Transverse colon (tissue), 4 donors: Measurements from ENCODE around the gene MED27.

ENCODE experiments used
- CTCF ChIP-seq, 5 experiments: fragments of 200-600 bp in 3 of 5; fragments of 450-650 bp in 2 of 5; sonication (generic) in 3 of 5; IDR thresholded peaks; 1 replicate in 2 of 5; 2 replicates in 3 of 5; pipeline ENCODE4 v1.5.1; 2016 to 2017; ENCODE audit warnings: antibody characterized with exemption in 5 of 5, inconsistent platforms in 3 of 5, mild to moderate bottlenecking in 2 of 5, moderate library complexity in 1 of 5
- EP300 ChIP-seq: sonication (generic); formaldehyde crosslinking; IDR thresholded peaks from one replicate; pipeline ENCODE4 v1.6.1; 2017; ENCODE audit warnings: antibody characterized with exemption, low read depth
- POLR2A ChIP-seq: fragments of 450-650 bp; IDR thresholded peaks from one replicate; pipeline ENCODE4 v1.6.1; 2016; ENCODE audit warnings: antibody characterized with exemption, mild to moderate bottlenecking, moderate library complexity
- POLR2AphosphoS5 ChIP-seq, 3 donors: sonication (generic); formaldehyde crosslinking; IDR thresholded peaks; one replicate each; pipeline ENCODE4 v1.6.1; 2016; ENCODE audit warnings: antibody characterized with exemption in 3 of 3

- TF ChIP-seq CTCF (IDR thresholded peaks at IDR 0.05) (no peak), POLR2AphosphoS5 (IDR thresholded peaks at IDR 0.05) (no peak), POLR2A (no peak), EP300 (no peak)
Measured at GRCh38 chr9:131826966-131827525, 252.6 kb downstream of the MED27 start.
